IMR-90 (cell line): ENCODE measurements around the gene TEP1.
"Not testable (repeated sequence)": the region's sequence is repeated elsewhere in the genome, so short reads cannot be mapped to it uniquely, and the experiment has no call there.

Experiments used
- BHLHE40 ChIP-seq: fragments of 150-350 bp; IDR thresholded peaks from 2 replicates; pipeline ENCODE4 v1.6.1; 2016; ENCODE audit warnings: mild to moderate bottlenecking, low read depth, low read length
- MAZ ChIP-seq: IDR thresholded peaks from 2 replicates; pipeline ENCODE4 v1.6.1; 2012; ENCODE audit warnings: low read depth, mild to moderate bottlenecking, low read length, improper control_type of control experiment, moderate library complexity, borderline replicate concordance
- MXI1 ChIP-seq: IDR thresholded peaks from 2 replicates; pipeline ENCODE4 v1.6.1; 2012; ENCODE audit warnings: low read depth, mild to moderate bottlenecking, low read length, moderate library complexity, borderline replicate concordance
- NFE2L2 ChIP-seq: fragments of 150-350 bp; IDR thresholded peaks from 2 replicates; pipeline ENCODE4 v1.6.1; 2016; ENCODE audit warnings: low read depth, mild to moderate bottlenecking, low read length
- POLR2A ChIP-seq: IDR thresholded peaks from 2 replicates; pipeline ENCODE4 v1.6.1; 2012; ENCODE audit warnings: mild to moderate bottlenecking, low read depth, low read length
- RCOR1 ChIP-seq: IDR thresholded peaks from 2 replicates; pipeline ENCODE4 v1.6.1; 2012; ENCODE audit warnings: mild to moderate bottlenecking, low read length, improper control_type of control experiment; ENCODE audit not compliant: insufficient replicate concordance
- RFX5 ChIP-seq: IDR thresholded peaks from 2 replicates; pipeline ENCODE4 v1.8.0; 2012; ENCODE audit warnings: low read depth, mild to moderate bottlenecking, low read length, moderate library complexity
- SMC3 ChIP-seq: fragments of 150-350 bp; IDR thresholded peaks from 2 replicates; pipeline ENCODE4 v1.6.1; 2016; ENCODE audit warnings: low read depth, mild to moderate bottlenecking, antibody characterized with exemption, low read length, moderate library complexity
- TF ChIP-seq, protein P1 (sequence below): conservative IDR thresholded peaks from 2 replicates; pipeline ENCODE4 v1.5.1; 2012; ENCODE audit warnings: mild to moderate bottlenecking, low read depth, low read length, improper control_type of control experiment
- TF ChIP-seq, protein P2 (sequence below): fragments of 150-350 bp; IDR thresholded peaks from 2 replicates; pipeline ENCODE4 v1.6.1; 2016; ENCODE audit warnings: low read depth, mild to moderate bottlenecking, low read length, moderate library complexity, borderline replicate concordance
- TF ChIP-seq, protein P3 (sequence below): fragments of 150-350 bp; IDR thresholded peaks from 2 replicates; pipeline ENCODE4 v1.6.1; 2017; ENCODE audit warnings: mild to moderate bottlenecking, antibody characterized with exemption, low read length, low read depth

DNA sequence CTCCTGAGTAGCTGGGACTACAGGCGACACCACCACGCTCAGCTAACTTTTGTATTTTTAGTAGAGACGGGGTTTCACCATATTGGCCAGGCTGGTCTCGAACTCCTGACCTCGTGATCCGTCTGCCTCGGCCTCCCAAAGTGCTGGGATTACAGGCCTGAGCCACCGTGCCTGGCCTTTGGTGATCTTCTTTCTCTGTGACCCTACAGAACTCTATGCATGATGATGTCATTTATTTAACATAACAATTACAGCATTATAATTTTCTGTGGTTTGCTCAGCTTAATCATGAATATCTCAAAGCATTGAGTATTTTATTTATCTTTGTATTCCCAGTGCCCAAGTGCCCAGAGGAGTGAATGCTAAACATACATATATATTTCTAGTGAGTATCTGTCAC lies 39.5 kb upstream of the TEP1 start:
- TF ChIP-seq, protein P1, sequence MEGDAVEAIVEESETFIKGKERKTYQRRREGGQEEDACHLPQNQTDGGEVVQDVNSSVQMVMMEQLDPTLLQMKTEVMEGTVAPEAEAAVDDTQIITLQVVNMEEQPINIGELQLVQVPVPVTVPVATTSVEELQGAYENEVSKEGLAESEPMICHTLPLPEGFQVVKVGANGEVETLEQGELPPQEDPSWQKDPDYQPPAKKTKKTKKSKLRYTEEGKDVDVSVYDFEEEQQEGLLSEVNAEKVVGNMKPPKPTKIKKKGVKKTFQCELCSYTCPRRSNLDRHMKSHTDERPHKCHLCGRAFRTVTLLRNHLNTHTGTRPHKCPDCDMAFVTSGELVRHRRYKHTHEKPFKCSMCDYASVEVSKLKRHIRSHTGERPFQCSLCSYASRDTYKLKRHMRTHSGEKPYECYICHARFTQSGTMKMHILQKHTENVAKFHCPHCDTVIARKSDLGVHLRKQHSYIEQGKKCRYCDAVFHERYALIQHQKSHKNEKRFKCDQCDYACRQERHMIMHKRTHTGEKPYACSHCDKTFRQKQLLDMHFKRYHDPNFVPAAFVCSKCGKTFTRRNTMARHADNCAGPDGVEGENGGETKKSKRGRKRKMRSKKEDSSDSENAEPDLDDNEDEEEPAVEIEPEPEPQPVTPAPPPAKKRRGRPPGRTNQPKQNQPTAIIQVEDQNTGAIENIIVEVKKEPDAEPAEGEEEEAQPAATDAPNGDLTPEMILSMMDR = not testable (repeated sequence)
- TF ChIP-seq MXI1, POLR2A, RCOR1, NFE2L2, SMC3, MAZ, RFX5, BHLHE40: not testable (repeated sequence)
- TF ChIP-seq, protein P2, sequence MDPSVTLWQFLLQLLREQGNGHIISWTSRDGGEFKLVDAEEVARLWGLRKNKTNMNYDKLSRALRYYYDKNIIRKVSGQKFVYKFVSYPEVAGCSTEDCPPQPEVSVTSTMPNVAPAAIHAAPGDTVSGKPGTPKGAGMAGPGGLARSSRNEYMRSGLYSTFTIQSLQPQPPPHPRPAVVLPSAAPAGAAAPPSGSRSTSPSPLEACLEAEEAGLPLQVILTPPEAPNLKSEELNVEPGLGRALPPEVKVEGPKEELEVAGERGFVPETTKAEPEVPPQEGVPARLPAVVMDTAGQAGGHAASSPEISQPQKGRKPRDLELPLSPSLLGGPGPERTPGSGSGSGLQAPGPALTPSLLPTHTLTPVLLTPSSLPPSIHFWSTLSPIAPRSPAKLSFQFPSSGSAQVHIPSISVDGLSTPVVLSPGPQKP = not testable (repeated sequence)
- TF ChIP-seq, protein P3, sequence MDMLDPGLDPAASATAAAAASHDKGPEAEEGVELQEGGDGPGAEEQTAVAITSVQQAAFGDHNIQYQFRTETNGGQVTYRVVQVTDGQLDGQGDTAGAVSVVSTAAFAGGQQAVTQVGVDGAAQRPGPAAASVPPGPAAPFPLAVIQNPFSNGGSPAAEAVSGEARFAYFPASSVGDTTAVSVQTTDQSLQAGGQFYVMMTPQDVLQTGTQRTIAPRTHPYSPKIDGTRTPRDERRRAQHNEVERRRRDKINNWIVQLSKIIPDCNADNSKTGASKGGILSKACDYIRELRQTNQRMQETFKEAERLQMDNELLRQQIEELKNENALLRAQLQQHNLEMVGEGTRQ = not testable (repeated sequence)
